HepG2 (cell line): ENCODE measurements around the gene DDX6. TPM values are rescaled to one million over a fixed set of nuclear protein-coding genes. Genes with fewer than 3 reads are reported as not detected.

Experiments
- ATF1 ChIP-seq: IDR thresholded peaks from 2 replicates; pipeline ENCODE4 v1.6.1; 2016; ENCODE audit warnings: mild to moderate bottlenecking, control low read depth
- EP300 ChIP-seq, 3 experiments: sonication (generic) in 1 of 3; formaldehyde crosslinking in 1 of 3; IDR thresholded peaks; 2 replicates each; pipeline versions ENCODE4 v1.5.1 to v1.6.1; 2011 to 2020; ENCODE audit warnings: low read depth in 2 of 3, low read length in 2 of 3, borderline replicate concordance in 1 of 3, improper control_type of control experiment in 1 of 3, mild to moderate bottlenecking in 1 of 3, missing genetic modification reagents in 1 of 3, moderate library complexity in 1 of 3
- FOXO4 ChIP-seq: sonication (generic); formaldehyde crosslinking; conservative IDR thresholded peaks from 2 replicates; pipeline ENCODE4 v1.8.1; 2023; ENCODE audit warnings: missing genetic modification reagents
- HNRNPUL1 ChIP-seq: fragments of 200-400 bp; formaldehyde crosslinking; IDR thresholded peaks from 2 replicates; pipeline ENCODE4 v1.6.1; 2017; ENCODE audit warnings: low read depth, mild to moderate bottlenecking, low read length, moderate library complexity
- HOXD1 ChIP-seq: sonication (generic); formaldehyde crosslinking; IDR thresholded peaks from 2 replicates; pipeline ENCODE4 v1.5.0; 2020; ENCODE audit warnings: missing genetic modification reagents
- KLF12 ChIP-seq: sonication (generic); formaldehyde crosslinking; IDR thresholded peaks from 2 replicates; pipeline ENCODE4 v1.4.0; 2020; ENCODE audit warnings: missing genetic modification reagents, borderline replicate concordance
- KLF15 ChIP-seq: sonication (generic); formaldehyde crosslinking; IDR thresholded peaks from 2 replicates; pipeline ENCODE4 v1.8.1; 2023; ENCODE audit warnings: borderline replicate concordance, mild to moderate bottlenecking, inconsistent platforms, missing genetic modification reagents, mixed read lengths
- MXD1 ChIP-seq: sonication (generic); formaldehyde crosslinking; IDR thresholded peaks from 2 replicates; pipeline ENCODE4 v1.4.0; 2020; ENCODE audit warnings: mild to moderate bottlenecking, missing genetic modification reagents
- NR2F1 ChIP-seq, 2 experiments: fragments of 450-650 bp in 1 of 2; formaldehyde crosslinking in 1 of 2; IDR thresholded peaks; 2 replicates each; pipeline versions ENCODE4 v1.5.0 to v1.6.1; 2016 to 2020; ENCODE audit warnings: mild to moderate bottlenecking in 1 of 2, missing compliant biosample characterization in 1 of 2, missing genetic modification reagents in 1 of 2, moderate library complexity in 1 of 2
- NRL ChIP-seq: sonication (generic); formaldehyde crosslinking; IDR thresholded peaks from 2 replicates; pipeline ENCODE4 v1.5.0; 2020; ENCODE audit warnings: missing genetic modification reagents, mild to moderate bottlenecking, moderate library complexity, borderline replicate concordance
- ONECUT2 ChIP-seq: sonication (generic); formaldehyde crosslinking; IDR thresholded peaks from 2 replicates; pipeline ENCODE4 v1.4.0; 2020; ENCODE audit warnings: missing genetic modification reagents
- PHF8 ChIP-seq: sonication (generic); formaldehyde crosslinking; IDR thresholded peaks from 2 replicates; pipeline ENCODE4 v1.5.0; 2020; ENCODE audit warnings: missing genetic modification reagents
- PRDM10 ChIP-seq: sonication (generic); formaldehyde crosslinking; IDR thresholded peaks from 2 replicates; pipeline ENCODE4 v1.4.0; 2020; ENCODE audit warnings: low read depth, missing genetic modification reagents
- SIX1 ChIP-seq: sonication (generic); formaldehyde crosslinking; IDR thresholded peaks from 2 replicates; pipeline ENCODE4 v1.4.0; 2020; ENCODE audit warnings: missing genetic modification reagents, borderline replicate concordance
- SYNCRIP ChIP-seq: fragments of 200-400 bp; formaldehyde crosslinking; IDR thresholded peaks from 2 replicates; pipeline ENCODE4 v1.6.1; 2018; ENCODE audit warnings: mild to moderate bottlenecking, low read depth, low read length; ENCODE audit not compliant: insufficient read depth
- TCF7 ChIP-seq: sonication (generic); IDR thresholded peaks from 2 replicates; pipeline ENCODE4 v1.6.1; 2016; ENCODE audit warnings: antibody characterized with exemption, low read depth
- TEAD2 ChIP-seq: sonication (generic); formaldehyde crosslinking; IDR thresholded peaks from 2 replicates; pipeline ENCODE4 v1.9.0; 2021; ENCODE audit warnings: missing genetic modification reagents
- ZNF264 ChIP-seq: sonication (generic); formaldehyde crosslinking; IDR thresholded peaks from 2 replicates; pipeline ENCODE4 v1.4.0; 2020; ENCODE audit warnings: missing genetic modification reagents
- ZNF292 ChIP-seq: sonication (generic); formaldehyde crosslinking; IDR thresholded peaks from 2 replicates; pipeline ENCODE4 v1.8.1; 2022; ENCODE audit warnings: mild to moderate bottlenecking, low read depth, missing genetic modification reagents, borderline replicate concordance
- ZNF30 ChIP-seq: sonication (generic); formaldehyde crosslinking; IDR thresholded peaks from 2 replicates; pipeline ENCODE4 v1.5.0; 2020; ENCODE audit warnings: mild to moderate bottlenecking, missing genetic modification reagents
- ZNF530 ChIP-seq: sonication (generic); formaldehyde crosslinking; IDR thresholded peaks from 2 replicates; pipeline ENCODE4 v1.5.0; 2020; ENCODE audit warnings: low read depth, mild to moderate bottlenecking, missing genetic modification reagents
- ZNF703 ChIP-seq: sonication (generic); formaldehyde crosslinking; IDR thresholded peaks from 2 replicates; pipeline ENCODE4 v1.5.1; 2020; ENCODE audit warnings: missing genetic modification reagents, mild to moderate bottlenecking, moderate library complexity, borderline replicate concordance
- ZNF841 ChIP-seq: sonication (generic); formaldehyde crosslinking; IDR thresholded peaks from 2 replicates; pipeline ENCODE4 v1.8.1; 2023; ENCODE audit warnings: missing genetic modification reagents, borderline replicate concordance
- ZNF878 ChIP-seq: sonication (generic); formaldehyde crosslinking; IDR thresholded peaks from 2 replicates; pipeline ENCODE4 v1.8.1; 2023; ENCODE audit warnings: mild to moderate bottlenecking, missing genetic modification reagents, moderate library complexity
- polyA plus RNA-seq, 8 experiments: library from polyadenylated mRNA; depleted of rRNA in 3 of 8; stranded (reverse) in 7 of 8; unstranded in 1 of 8; fragments of >200 nt; fragmentation: Illumina TruSeq in 4 of 8; extraction: Trizol in 4 of 8; gene quantifications; 2 replicates each; pipeline versions ENCODE4 v1.2.1 to v1.2.3, GENCODE V29; 2011 to 2016; ENCODE audit warnings: low read depth in 4 of 8, missing spikeins in 1 of 8, mixed read lengths in 1 of 8; ENCODE audit not compliant: insufficient read depth in 1 of 8
- total RNA-seq, 5 experiments: library from RNA; depleted of rRNA; stranded (reverse); fragments of >200 nt; fragmentation: Illumina TruSeq; extraction: Trizol; gene quantifications; 2 replicates each; pipeline ENCODE4 v1.2.3, GENCODE V29; 2016; ENCODE audit warnings: low read depth in 1 of 5

Gene DDX6
- total and polyA plus RNA-seq, 2 of the 13 experiments (the other 11 are each of a cell fraction or from before 2014, with no cell fraction given): 20.9 to 59.2 TPM

- TF ChIP-seq ZNF530 (CRISPR knock-in tag): no peak
- peak in 1 of 2 experiments; percentile 40; a peak in 1 of 4 replicates for TF ChIP-seq NR2F1 (CRISPR knock-in tag; IDR thresholded peaks at IDR 0.05)
- 0 out of 2 replicates have a peak, but pooled peaks have one; percentile 48 for TF ChIP-seq FOXO4 (CRISPR knock-in tag)
- no peak for TF ChIP-seq KLF15 (CRISPR knock-in tag)
- no peak for TF ChIP-seq ZNF292 (CRISPR knock-in tag)
- TF ChIP-seq EP300 (IDR thresholded peaks at IDR 0.05; ENCODE audit: low read depth in 2 of 2, low read length in 2 of 2): no peak
- TF ChIP-seq EP300 (CRISPR knock-in tag; IDR thresholded peaks at IDR 0.05; ENCODE audit: borderline replicate concordance): no peak
- no peak for TF ChIP-seq MXD1 (CRISPR knock-in tag)
- no peak for TF ChIP-seq HNRNPUL1
- no peak for TF ChIP-seq SIX1 (CRISPR knock-in tag)
- TF ChIP-seq TEAD2 (CRISPR knock-in tag): no peak
- no peak for TF ChIP-seq PRDM10 (CRISPR knock-in tag)
- TF ChIP-seq ONECUT2 (CRISPR knock-in tag): no peak
- peak; percentile 60; the same call in 1 of the 2 replicates for TF ChIP-seq NRL (CRISPR knock-in tag)
- TF ChIP-seq ZNF878 (CRISPR knock-in tag): no peak
- no peak for TF ChIP-seq TCF7
- no peak for TF ChIP-seq ATF1
- no peak for TF ChIP-seq SYNCRIP
- TF ChIP-seq PHF8 (CRISPR knock-in tag): peak; percentile 90
- TF ChIP-seq ZNF703 (CRISPR knock-in tag): no peak; the same call in 1 of the 2 replicates
- 0 out of 2 replicates have a peak, but pooled peaks have one; percentile 43 for TF ChIP-seq ZNF264 (CRISPR knock-in tag)
- TF ChIP-seq KLF12 (CRISPR knock-in tag): no peak
- no peak for TF ChIP-seq ZNF30
- no peak for TF ChIP-seq ZNF841
- peak; percentile 21; the same call in 1 of the 2 replicates for TF ChIP-seq HOXD1 (CRISPR knock-in tag)
These were observed at the start of gene DDX6 (continued) for GRCh38 chr11:118791111-118791960.
